ENCODE measurements around the gene MAPRE2.

DNA sequence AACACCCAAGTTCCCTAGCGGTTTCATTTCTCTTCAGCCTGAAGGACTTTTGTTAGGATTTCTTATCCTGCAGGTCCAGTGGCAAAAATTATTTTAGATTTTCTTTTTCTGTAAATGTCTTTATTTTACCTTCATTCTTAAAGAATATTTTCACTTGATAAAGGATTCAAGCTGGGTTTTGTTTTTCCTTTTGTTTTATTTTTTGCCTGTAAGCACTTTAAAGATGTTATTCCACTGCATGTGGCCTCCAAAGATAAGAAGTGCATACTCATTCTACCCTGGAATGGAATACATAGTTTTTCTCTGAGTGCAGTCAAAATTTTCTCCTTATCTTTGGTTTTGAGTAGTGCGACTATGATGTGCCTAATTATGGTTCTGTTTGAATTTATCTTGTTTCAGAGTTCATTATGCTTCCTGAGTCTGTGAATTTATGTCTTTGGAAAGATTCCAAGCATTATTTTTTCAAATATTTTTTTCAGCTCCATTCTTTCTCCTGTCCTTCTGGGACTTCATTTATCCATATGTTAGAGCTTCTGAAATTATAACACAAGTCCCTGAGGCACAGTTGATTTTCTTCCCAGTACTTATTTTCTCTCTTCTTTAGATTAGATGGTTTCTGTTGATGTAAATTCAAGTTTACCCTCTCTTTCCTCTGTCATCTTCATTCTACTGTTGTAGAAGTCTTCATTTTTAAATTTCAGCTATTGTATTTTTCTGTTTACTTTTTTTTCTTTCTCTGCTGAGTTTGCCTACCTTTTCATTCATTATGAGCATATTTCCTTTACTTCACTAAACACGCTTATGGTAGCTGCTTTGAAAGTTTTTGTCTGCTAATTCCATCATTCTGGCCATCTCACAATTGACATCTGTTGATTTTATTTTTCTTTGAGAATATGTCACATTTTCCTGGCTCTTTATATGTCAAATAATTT, 69.6 kb downstream of the MAPRE2 start:
- TF ChIP-seq CTCF (conservative IDR thresholded peaks at IDR 0.05; ENCODE audit: low read depth, low read length) (no peak), EZH2 (IDR thresholded peaks at IDR 0.05; ENCODE audit: borderline replicate concordance, low read depth, low read length, poor library complexity, severe bottlenecking) (no peak)
